Measurements from ENCODE around the gene HSD3B2.

HSD3B2 gene

GRCh38 chr1:119466445-119466844 is 51.5 kb downstream of the HSD3B2 start:
- H3K36me3 ChIP-seq (ENCODE audit: insufficient read depth, low read depth, low read length) = no peaks in the 10 kb centered on the region
- H3K9ac ChIP-seq (ENCODE audit: low read depth, low read length) = no peak overlapping the region
- H3K4me1 ChIP-seq (ENCODE audit: insufficient read depth, low read length) = no peaks in the 10 kb centered on the region
- H3K4me3 ChIP-seq (ENCODE audit: low read length) = no peak overlapping the region
- no peak overlapping the region for H3K27ac ChIP-seq (ENCODE audit: low read length)
- H3K27me3 ChIP-seq (ENCODE audit: insufficient read depth, low read length) = no peaks in the 10 kb centered on the region
- no peaks in the 10 kb centered on the region for H3K9me3 ChIP-seq (ENCODE audit: insufficient read depth, low read depth, low read length)

GRCh38 chr1:119467219-119467618 is 52.3 kb downstream of the HSD3B2 start:
- H3K36me3 ChIP-seq (ENCODE audit: insufficient read depth, low read depth, low read length) = no peaks in the 10 kb centered on the region

DNA sequence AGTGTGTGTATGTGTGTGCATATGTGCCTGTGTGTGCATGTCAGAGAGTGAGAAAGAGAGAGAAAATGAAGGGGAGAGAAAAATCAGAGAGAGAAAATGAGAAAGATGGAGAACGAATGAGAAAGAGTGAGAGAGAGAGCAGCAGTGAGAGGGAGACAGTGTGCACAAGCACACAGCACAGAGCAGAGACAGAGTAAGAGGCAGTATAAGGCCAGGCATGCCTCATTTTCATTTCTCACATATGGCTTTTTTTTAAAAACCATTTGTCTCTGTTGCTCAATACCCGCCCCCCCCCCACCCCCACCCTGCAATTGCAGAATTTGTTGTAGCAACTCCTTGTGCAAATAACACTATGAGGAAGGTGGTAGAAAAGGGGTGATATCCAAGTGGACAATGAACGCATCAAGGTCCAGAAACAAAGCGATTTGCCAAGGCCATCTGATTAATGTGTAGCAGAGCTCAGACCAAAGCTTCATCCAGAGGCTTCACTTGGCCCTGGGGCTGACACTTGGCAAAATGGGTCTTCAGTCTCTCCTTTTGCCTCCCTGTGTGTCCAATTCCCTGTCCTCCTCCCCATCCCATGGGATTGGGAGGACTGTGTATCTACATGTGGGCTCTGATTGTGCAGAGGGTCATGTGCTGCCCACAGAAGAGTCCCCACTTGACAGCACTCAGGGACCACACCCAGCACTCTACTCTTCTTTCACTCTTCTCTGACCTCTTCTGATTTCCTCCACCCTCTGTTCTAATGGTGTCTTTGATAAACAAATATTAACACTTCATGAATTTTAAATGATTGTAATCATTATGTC is 53.1 kb downstream of the HSD3B2 start:
- Histone ChIP-seq H3K36me3 (ENCODE audit: insufficient read depth, low read depth, low read length) (no peaks in the 10 kb centered on the region), H3K27me3 (ENCODE audit: insufficient read depth, low read length) (no peaks in the 10 kb centered on the region), H3K4me1 (ENCODE audit: insufficient read depth, low read length) (no peaks in the 10 kb centered on the region), H3K27ac (ENCODE audit: low read length) (no peak overlapping the region), H3K9ac (ENCODE audit: low read depth, low read length) (no peak overlapping the region), H3K4me3 (ENCODE audit: low read length) (no peak overlapping the region), H3K9me3 (ENCODE audit: insufficient read depth, low read depth, low read length) (no peaks in the 10 kb centered on the region)

More at GRCh38 chr1:119467219-119467618, 52.3 kb downstream of the HSD3B2 start:
- Histone ChIP-seq H3K27ac (ENCODE audit: low read length) (no peak overlapping the region), H3K27me3 (ENCODE audit: insufficient read depth, low read length) (no peaks in the 10 kb centered on the region), H3K9me3 (ENCODE audit: insufficient read depth, low read depth, low read length) (no peaks in the 10 kb centered on the region), H3K4me1 (ENCODE audit: insufficient read depth, low read length) (no peaks in the 10 kb centered on the region), H3K4me3 (ENCODE audit: low read length) (no peak overlapping the region), H3K9ac (ENCODE audit: low read depth, low read length) (no peak overlapping the region)

- Histone ChIP-seq H3K9ac (ENCODE audit: low read depth, low read length) (no peak overlapping the region), H3K4me3 (ENCODE audit: low read length) (no peak overlapping the region), H3K4me1 (ENCODE audit: insufficient read depth, low read length) (no peaks in the 10 kb centered on the region), H3K9me3 (ENCODE audit: insufficient read depth, low read depth, low read length) (no peaks in the 10 kb centered on the region), H3K27ac (ENCODE audit: low read length) (no peak overlapping the region), H3K27me3 (ENCODE audit: insufficient read depth, low read length) (no peaks in the 10 kb centered on the region), H3K36me3 (ENCODE audit: insufficient read depth, low read depth, low read length) (no peaks in the 10 kb centered on the region)
Measured at GRCh38 chr1:119469741-119470140, 54.8 kb downstream of the HSD3B2 start.

GRCh38 chr1:119470377-119470776 is 55.4 kb downstream of the HSD3B2 start:
- H3K27me3 ChIP-seq (ENCODE audit: insufficient read depth, low read length) = no peaks in the 10 kb centered on the region
- no peak overlapping the region for H3K4me3 ChIP-seq (ENCODE audit: low read length)
- no peaks in the 10 kb centered on the region for H3K4me1 ChIP-seq (ENCODE audit: insufficient read depth, low read length)
- H3K27ac ChIP-seq (ENCODE audit: low read length) = no peak overlapping the region
- H3K36me3 ChIP-seq (ENCODE audit: insufficient read depth, low read depth, low read length) = no peaks in the 10 kb centered on the region
- H3K9me3 ChIP-seq (ENCODE audit: insufficient read depth, low read depth, low read length) = no peaks in the 10 kb centered on the region
- no peak overlapping the region for H3K9ac ChIP-seq (ENCODE audit: low read depth, low read length)

DNA sequence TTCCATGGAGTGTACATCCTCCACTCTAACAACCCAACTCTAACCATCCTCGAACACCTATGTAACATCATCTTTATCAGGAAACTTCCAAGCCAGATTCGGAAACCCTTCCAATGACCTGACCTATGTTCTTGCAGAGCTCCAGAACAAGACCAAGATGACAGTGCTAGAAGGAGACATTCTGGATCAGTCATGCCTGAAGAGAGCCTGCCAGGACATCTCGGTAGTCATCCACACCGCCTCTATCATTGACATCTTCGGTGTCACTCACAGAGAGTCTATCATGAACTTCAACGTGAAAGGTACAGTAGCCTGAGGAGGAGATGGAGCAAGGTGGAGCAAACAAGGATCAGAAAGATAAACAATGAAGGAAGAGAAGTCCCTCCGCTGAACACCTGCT is 56.0 kb downstream of the HSD3B2 start:
- Histone ChIP-seq H3K27me3 (ENCODE audit: insufficient read depth, low read length) (no peaks in the 10 kb centered on the region), H3K9ac (ENCODE audit: low read depth, low read length) (no peak overlapping the region), H3K27ac (ENCODE audit: low read length) (no peak overlapping the region), H3K9me3 (ENCODE audit: insufficient read depth, low read depth, low read length) (no peaks in the 10 kb centered on the region), H3K4me3 (ENCODE audit: low read length) (no peak overlapping the region), H3K36me3 (ENCODE audit: insufficient read depth, low read depth, low read length) (no peaks in the 10 kb centered on the region), H3K4me1 (ENCODE audit: insufficient read depth, low read length) (no peaks in the 10 kb centered on the region)

DNA sequence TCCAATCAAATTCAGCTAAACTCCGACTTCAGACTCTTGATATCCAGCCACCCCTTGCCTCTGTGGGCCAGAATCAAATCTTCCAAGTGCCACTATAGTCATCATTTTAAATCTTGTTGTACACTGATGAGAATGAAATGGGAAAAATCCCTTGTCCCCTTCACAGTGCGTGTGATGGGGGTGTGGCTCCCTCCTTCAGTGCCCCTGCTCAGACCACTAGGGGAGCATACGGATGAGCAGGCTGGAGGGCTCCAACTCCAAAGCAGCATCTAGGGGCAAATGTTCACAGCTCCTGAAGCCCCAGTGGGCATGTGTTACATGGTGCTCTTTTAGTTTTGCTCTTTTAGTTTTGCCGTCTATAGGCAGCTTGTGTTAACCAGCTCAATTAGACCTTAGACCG is 56.6 kb downstream of the HSD3B2 start:
- no peak overlapping the region for H3K9ac ChIP-seq (ENCODE audit: low read depth, low read length)
- no peaks in the 10 kb centered on the region for H3K4me1 ChIP-seq (ENCODE audit: insufficient read depth, low read length)
- no peaks in the 10 kb centered on the region for H3K9me3 ChIP-seq (ENCODE audit: insufficient read depth, low read depth, low read length)
- no peaks in the 10 kb centered on the region for H3K36me3 ChIP-seq (ENCODE audit: insufficient read depth, low read depth, low read length)
- no peak overlapping the region for H3K4me3 ChIP-seq (ENCODE audit: low read length)
- no peaks in the 10 kb centered on the region for H3K27me3 ChIP-seq (ENCODE audit: insufficient read depth, low read length)
- no peak overlapping the region for H3K27ac ChIP-seq (ENCODE audit: low read length)

DNA sequence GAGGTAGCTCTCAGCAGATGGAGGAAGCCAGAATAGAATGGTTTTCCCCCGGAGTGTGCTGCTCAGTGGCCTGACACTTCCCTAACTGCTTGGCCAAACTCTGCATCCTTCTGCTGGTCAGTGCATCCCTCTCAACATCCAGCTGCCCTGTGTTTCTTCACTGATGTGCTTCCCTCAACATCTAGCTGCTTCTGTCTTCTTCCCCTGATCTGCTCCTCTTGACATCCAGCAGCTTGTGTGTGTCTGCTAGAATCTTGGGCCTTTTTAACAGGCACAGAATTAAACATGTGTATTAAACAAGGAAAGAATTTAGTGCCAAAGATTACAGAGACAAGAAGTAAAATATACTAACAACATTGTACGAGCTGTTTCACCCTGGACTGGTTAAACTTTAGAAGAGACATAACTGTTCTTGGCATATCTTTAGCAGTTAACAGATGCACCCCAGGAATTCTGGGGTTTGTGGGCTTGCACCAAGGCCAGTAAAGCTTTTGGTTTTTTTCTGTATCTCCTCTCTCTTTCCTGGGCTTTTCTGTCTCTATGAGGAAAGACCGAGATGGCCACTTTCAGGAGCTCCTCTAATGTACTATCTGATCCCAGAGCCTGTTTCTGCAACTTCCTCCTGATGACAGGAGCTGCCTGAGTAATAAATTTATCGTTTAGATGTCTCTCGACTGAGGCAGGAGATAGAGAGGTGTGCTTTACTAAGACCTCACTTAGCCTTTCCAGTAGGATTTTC is 57.3 kb downstream of the HSD3B2 start:
- Histone ChIP-seq H3K9me3 (ENCODE audit: insufficient read depth, low read depth, low read length) (no peaks in the 10 kb centered on the region), H3K27ac (ENCODE audit: low read length) (no peak overlapping the region), H3K4me1 (ENCODE audit: insufficient read depth, low read length) (no peaks in the 10 kb centered on the region), H3K4me3 (ENCODE audit: low read length) (no peak overlapping the region), H3K9ac (ENCODE audit: low read depth, low read length) (no peak overlapping the region), H3K36me3 (ENCODE audit: insufficient read depth, low read depth, low read length) (no peaks in the 10 kb centered on the region), H3K27me3 (ENCODE audit: insufficient read depth, low read length) (no peaks in the 10 kb centered on the region)

Measured in iPS-20b (cell line).